Measurements from ENCODE around the gene MYB.

DNA sequence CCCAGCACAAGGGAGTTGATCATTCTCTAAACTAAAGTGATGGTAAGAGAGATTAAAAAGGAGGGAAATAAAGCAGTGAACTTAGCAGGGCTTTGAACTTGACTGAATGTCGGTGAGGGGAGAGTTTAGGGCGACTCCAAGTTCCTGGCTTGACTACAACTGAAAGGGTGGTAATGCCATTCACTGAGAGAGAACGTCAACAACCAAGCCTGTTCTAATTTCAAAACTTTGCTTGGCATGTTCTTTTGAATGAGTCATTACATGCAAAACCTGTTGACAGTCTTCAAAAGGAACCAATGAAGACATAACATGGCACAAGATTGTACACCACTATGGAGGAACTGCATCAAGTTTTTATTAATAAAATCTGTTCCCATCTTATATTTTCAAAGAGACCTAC, 10.3 kb upstream of the MYB start:
- TF ChIP-seq, protein P1, sequence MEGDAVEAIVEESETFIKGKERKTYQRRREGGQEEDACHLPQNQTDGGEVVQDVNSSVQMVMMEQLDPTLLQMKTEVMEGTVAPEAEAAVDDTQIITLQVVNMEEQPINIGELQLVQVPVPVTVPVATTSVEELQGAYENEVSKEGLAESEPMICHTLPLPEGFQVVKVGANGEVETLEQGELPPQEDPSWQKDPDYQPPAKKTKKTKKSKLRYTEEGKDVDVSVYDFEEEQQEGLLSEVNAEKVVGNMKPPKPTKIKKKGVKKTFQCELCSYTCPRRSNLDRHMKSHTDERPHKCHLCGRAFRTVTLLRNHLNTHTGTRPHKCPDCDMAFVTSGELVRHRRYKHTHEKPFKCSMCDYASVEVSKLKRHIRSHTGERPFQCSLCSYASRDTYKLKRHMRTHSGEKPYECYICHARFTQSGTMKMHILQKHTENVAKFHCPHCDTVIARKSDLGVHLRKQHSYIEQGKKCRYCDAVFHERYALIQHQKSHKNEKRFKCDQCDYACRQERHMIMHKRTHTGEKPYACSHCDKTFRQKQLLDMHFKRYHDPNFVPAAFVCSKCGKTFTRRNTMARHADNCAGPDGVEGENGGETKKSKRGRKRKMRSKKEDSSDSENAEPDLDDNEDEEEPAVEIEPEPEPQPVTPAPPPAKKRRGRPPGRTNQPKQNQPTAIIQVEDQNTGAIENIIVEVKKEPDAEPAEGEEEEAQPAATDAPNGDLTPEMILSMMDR (IDR thresholded peaks at IDR 0.05), result no peak
- no peak for TF ChIP-seq POLR2A (IDR thresholded peaks at IDR 0.05)

Data from uterus (tissue), 2 donors.